Endodermal cell (in vitro differentiated cells): ENCODE results near the gene DMRT2. TPM values are rescaled to one million over a fixed set of nuclear protein-coding genes. Genes with fewer than 3 reads are reported as not detected.

Experiments
- DNase-seq: peaks from one replicate; pipeline ENCODE4 v3.0.0-alpha.2; 2017
- H3K27ac ChIP-seq: 2 replicates; pipeline ENCODE4 v1.5.1; 2013; ENCODE audit warnings: mild to moderate bottlenecking, low read depth, low read length, moderate library complexity
- H3K27me3 ChIP-seq: 2 replicates; pipeline ENCODE4 v1.6.1; 2013; ENCODE audit warnings: mild to moderate bottlenecking, low read length, moderate library complexity; ENCODE audit not compliant: insufficient read depth, control insufficient read depth, poor library complexity, severe bottlenecking
- H3K36me3 ChIP-seq: 2 replicates; pipeline ENCODE4 v1.7.0; 2013; ENCODE audit warnings: mild to moderate bottlenecking, low read length, moderate library complexity; ENCODE audit not compliant: control insufficient read depth, insufficient read depth
- H3K4me1 ChIP-seq: one replicate; pipeline ENCODE4 v1.7.0; 2013; ENCODE audit warnings: low read length; ENCODE audit not compliant: control insufficient read depth, insufficient read depth
- H3K4me3 ChIP-seq: 2 replicates; pipeline ENCODE4 v1.5.1; 2013; ENCODE audit warnings: mild to moderate bottlenecking, low read length, moderate library complexity
- H3K9ac ChIP-seq: 2 replicates; pipeline ENCODE4 v1.6.1; 2013; ENCODE audit warnings: mild to moderate bottlenecking, low read length, moderate library complexity; ENCODE audit not compliant: poor library complexity, severe bottlenecking; ENCODE audit errors: extremely low read depth
- H3K9me3 ChIP-seq: 2 replicates; pipeline ENCODE4 v1.6.1; 2013; ENCODE audit warnings: mild to moderate bottlenecking, low read length, moderate library complexity; ENCODE audit not compliant: control insufficient read depth
- H3K27ac Mint-ChIP-seq: 2 replicates; pipeline ENCODE4 v1.8.0; 2020; ENCODE audit warnings: mixed read lengths
- H3K27me3 Mint-ChIP-seq: 2 replicates; pipeline ENCODE4 v1.8.0; 2021; ENCODE audit warnings: mild to moderate bottlenecking, mixed read lengths; ENCODE audit not compliant: insufficient read depth
- H3K36me3 Mint-ChIP-seq: 2 replicates; pipeline ENCODE4 v1.8.0; 2020; ENCODE audit warnings: low read depth, mixed read lengths
- H3K4me1 Mint-ChIP-seq: 2 replicates; pipeline ENCODE4 v1.8.0; 2020; ENCODE audit warnings: mixed read lengths
- H3K4me3 Mint-ChIP-seq: 2 replicates; pipeline ENCODE4 v1.8.0; 2020; ENCODE audit warnings: mild to moderate bottlenecking, moderate library complexity, mixed read lengths
- H3K9me3 Mint-ChIP-seq: 2 replicates; pipeline ENCODE4 v1.8.0; 2020; ENCODE audit warnings: mild to moderate bottlenecking, mixed read lengths
- CTCF ChIP-seq: fragments of 200-600 bp; sonication (generic); conservative IDR thresholded peaks from 2 replicates; pipeline ENCODE4 v1.5.0; 2021; ENCODE audit warnings: antibody characterized with exemption, mild to moderate bottlenecking
- WGBS, 2 experiments: methylation state at CpG; one replicate each; pipeline versions ENCODE4 v1.1.5 to v1.1.7; 2013; ENCODE audit warnings: missing lambda C conversion rate in 2 of 2, mixed read lengths in 1 of 2; ENCODE audit not compliant: insufficient coverage in 1 of 2, insufficient read length in 1 of 2; 5-methylcytosine and 5-hydroxymethylcytosine counted together
- total RNA-seq, 2 donors: library from RNA; stranded (reverse); fragmentation: NEBNext Ultra II Directional in 1 of 2; extraction: Animal tissue kit (Norgen Biotek cat#: 25700) in 1 of 2; gene quantifications; 2 replicates in 1 of 2; 3 replicates in 1 of 2; pipeline ENCODE4 v1.2.1, GENCODE V29; 2021

The DMRT2 gene
- total RNA-seq, 2 donors from 2014 or later: 0.24 TPM; not detected in 1

DNA sequence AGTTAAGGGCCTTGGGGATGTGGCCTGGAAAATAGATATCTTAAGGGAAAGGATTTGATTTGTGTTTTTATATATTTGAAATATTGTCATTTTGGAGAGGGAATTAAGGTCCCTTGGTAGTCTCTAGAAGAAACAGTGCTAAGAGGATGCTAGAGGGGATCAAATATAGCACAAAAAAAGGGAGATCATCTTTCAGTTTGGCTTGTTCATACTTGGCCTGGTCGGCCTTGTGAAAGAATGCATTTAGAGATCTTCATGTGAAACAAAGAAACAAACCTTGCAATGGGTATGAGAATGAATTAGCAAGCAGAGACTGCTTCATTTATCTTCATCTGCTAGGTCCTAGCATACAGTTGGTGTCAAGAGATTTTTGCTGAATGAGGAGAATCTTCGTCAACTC, 15.0 kb downstream of the DMRT2 start:
- WGBS, 2 experiments: 88 to 100% methylated on average over 1 to 2 of the region's 2 CpGs
- H3K4me1 Mint-ChIP-seq: no peaks in the 10 kb centered on the region

DNA sequence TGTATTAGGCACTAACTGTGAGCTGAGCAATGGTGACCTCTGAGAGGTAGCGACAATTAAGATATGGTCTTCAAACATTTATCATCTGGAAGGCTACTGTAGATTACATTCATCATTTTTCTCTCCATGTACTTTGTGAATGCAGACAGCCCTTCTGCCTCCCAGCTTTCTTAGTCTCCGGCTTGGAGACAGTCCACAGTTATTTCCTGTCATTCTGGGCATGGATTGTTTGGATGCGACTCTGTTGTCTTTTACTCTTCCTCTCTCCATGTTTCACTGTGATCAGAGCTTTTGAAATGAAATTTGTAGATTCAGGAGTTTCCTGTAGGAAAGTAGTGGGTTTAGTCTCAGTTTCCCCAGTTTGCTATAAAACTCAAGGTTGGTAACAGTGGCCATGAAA, 20.5 kb downstream of the DMRT2 start:
- H3K27ac ChIP-seq: no peak overlapping the region
- Mint-ChIP-seq H3K4me1 (no peaks in the 10 kb centered on the region), H3K27me3 (peaks cover 13% of the 10 kb centered on the region), H3K4me3 (no peak overlapping the region), H3K27ac (no peak overlapping the region), H3K36me3 (no peaks in the 10 kb centered on the region), H3K9me3 (peaks cover 42% of the 10 kb centered on the region)
- H3K4me1 ChIP-seq: no peaks in the 10 kb centered on the region
- no peak overlapping the region for H3K9ac ChIP-seq
- H3K9me3 ChIP-seq: peaks cover 6% of the 10 kb centered on the region
- 83 to 85% methylated on average over 2 to 3 of the region's 3 CpGs for WGBS, 2 experiments
- TF ChIP-seq CTCF: no peak
- H3K27me3 ChIP-seq: no peaks in the 10 kb centered on the region
- no peak for DNase-seq
- H3K36me3 ChIP-seq: no peaks in the 10 kb centered on the region
- no peak overlapping the region for H3K4me3 ChIP-seq

More for the DNA sequence above, 15.0 kb downstream of the DMRT2 start:
- H3K36me3 Mint-ChIP-seq: no peaks in the 10 kb centered on the region
- H3K27ac Mint-ChIP-seq: no peak overlapping the region
- no peaks in the 10 kb centered on the region for H3K4me1 ChIP-seq
- H3K4me3 Mint-ChIP-seq: no peak overlapping the region
- H3K36me3 ChIP-seq: no peaks in the 10 kb centered on the region
- peaks cover 16% of the 10 kb centered on the region for H3K27me3 Mint-ChIP-seq
- no peak overlapping the region for H3K9ac ChIP-seq
- H3K9me3 Mint-ChIP-seq: peaks cover 33% of the 10 kb centered on the region
- peaks cover 8% of the 10 kb centered on the region for H3K27me3 ChIP-seq
- no peak for DNase-seq
- no peak for TF ChIP-seq CTCF
- no peak overlapping the region for H3K4me3 ChIP-seq
- peaks cover 5% of the 10 kb centered on the region for H3K9me3 ChIP-seq
- no peak overlapping the region for H3K27ac ChIP-seq

DNA sequence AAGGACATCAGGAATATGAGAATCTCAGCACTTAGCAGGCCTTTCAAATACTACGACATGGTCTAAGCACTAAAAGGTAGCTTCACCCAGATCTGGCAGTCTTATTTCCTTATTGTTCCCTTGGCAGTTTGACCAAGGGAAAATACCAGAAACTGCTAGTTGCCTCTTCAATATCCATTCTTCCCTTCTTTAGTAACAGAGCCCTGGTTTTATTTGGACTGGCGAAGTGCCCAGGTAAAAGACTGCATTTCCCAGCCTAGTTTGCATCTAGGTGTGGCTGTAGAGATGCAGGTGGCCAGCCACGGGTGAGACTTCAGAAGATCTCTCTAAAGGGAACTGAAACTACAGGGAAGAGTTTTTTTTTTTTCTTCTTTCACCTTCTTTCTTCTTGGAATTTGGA, 21.6 kb downstream of the DMRT2 start:
- H3K4me1 Mint-ChIP-seq: no peaks in the 10 kb centered on the region
- H3K4me3 Mint-ChIP-seq: no peak overlapping the region
- Histone ChIP-seq H3K4me1 (no peaks in the 10 kb centered on the region), H3K27me3 (no peaks in the 10 kb centered on the region), H3K4me3 (no peak overlapping the region), H3K36me3 (no peaks in the 10 kb centered on the region), H3K9ac (no peak overlapping the region), H3K27ac (no peak overlapping the region), H3K9me3 (peaks cover 6% of the 10 kb centered on the region)
- H3K9me3 Mint-ChIP-seq: peaks cover 37% of the 10 kb centered on the region
- no peak for TF ChIP-seq CTCF
- no peak overlapping the region for H3K27ac Mint-ChIP-seq
- no peaks in the 10 kb centered on the region for H3K36me3 Mint-ChIP-seq
- 92 to 100% methylated on average over 1 to 3 of the region's 3 CpGs for WGBS, 2 experiments
- H3K27me3 Mint-ChIP-seq: peaks cover 12% of the 10 kb centered on the region
- DNase-seq: no peak
